ENCODE measurements around the gene SEPTIN11. TPM values are rescaled to one million over a fixed set of nuclear protein-coding genes. Genes with fewer than 3 reads are reported as not detected.

The SEPTIN11 gene
- total and polyA plus RNA-seq, 9 of the 15 experiments (the other 6 are each of a cell fraction or from before 2014, with no cell fraction given) = 25.7 to 142 (median 84.3) TPM

DNA sequence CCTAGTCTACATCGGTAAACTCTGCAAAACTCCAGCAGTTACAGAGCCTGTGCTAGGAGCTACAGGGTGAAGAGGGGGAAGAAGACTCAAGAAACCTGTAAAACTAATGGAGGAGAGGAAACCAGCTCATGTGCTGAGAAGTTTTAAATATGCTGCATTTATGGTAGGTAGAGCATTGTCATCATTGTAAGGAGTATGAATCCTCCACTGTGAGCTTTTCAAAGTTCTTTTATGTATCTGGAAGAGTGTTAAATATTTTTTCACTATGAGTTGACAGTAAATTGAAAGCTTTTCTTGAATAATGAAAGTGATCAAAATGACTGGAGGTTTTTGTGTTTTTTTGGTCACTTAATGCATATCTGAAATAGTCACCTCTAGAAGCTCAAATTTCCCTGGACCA lies 46.2 kb downstream of the SEPTIN11 start:
- WGBS (ENCODE audit: insufficient coverage, low coverage, missing lambda C conversion rate) = 67% methylated on average over 1 of the region's 1 CpG
- in situ Hi-C loops (cut with MboI) (no loop called here), intact Hi-C loops (cut with micrococcal nuclease) (no loop called here)
- peaks cover 3% of the 10 kb centered on the region for H3K9me1 ChIP-seq (ENCODE audit: control insufficient read depth, insufficient read depth, low read length)
- ATAC-seq (no peak), DNase-seq (ENCODE audit: extremely low read depth in 1 of 4, low spot score in 3 of 4) (no peak), FAIRE-seq (no peak)
- H3K36me3 ChIP-seq (ENCODE audit: control insufficient read depth, insufficient read depth, low read length) = peaks cover 44% of the 10 kb centered on the region; the same call in 2 of the 3 replicates
- no TSS peak for BruUV-seq (replicated peaks)
- H2AFZ ChIP-seq (ENCODE audit: low read depth, low read length) = no peak overlapping the region
- no peaks in the 10 kb centered on the region for H3K27me3 ChIP-seq (ENCODE audit: control insufficient read depth in 2 of 2, insufficient read depth in 2 of 2, low read length in 2 of 2)
- H3K4me1 ChIP-seq (replicated peaks in 1 of 2; ENCODE audit: control insufficient read depth in 2 of 2, insufficient read depth in 2 of 2, low read length in 2 of 2) = no peaks in the 10 kb centered on the region
- POLR2A ChIA-PET = interaction anchor here (2.3 kb wide), 1 partner anchor 10 kb away, joined by 8 read pairs; no protein-coding TSS in a partner anchor
- peaks cover 14% of the 10 kb centered on the region; the same call in 1 of the 3 replicates for H3K79me2 ChIP-seq (ENCODE audit: control insufficient read depth, insufficient read depth, low read length)
- H3K9me3 ChIP-seq (replicated peaks; ENCODE audit: control insufficient read depth, insufficient read depth, low read depth, low read length) = no peaks in the 10 kb centered on the region
- H3K27ac ChIP-seq (ENCODE audit: extremely low read depth, low read depth, low read length) = no peak overlapping the region
- no peak overlapping the region for H3K4me3 ChIP-seq
- CTCF ChIA-PET (ENCODE audit: low intra/inter-chr PET ratio) = no interaction called here
- no peak overlapping the region for H3K4me2 ChIP-seq (ENCODE audit: insufficient read depth, low read length)
- H3K9ac ChIP-seq (ENCODE audit: insufficient read depth in 1 of 2, low read depth in 2 of 2, low read length in 2 of 2) = no peak overlapping the region
- H4K20me1 ChIP-seq (replicated peaks; ENCODE audit: control insufficient read depth, insufficient read depth, low read length) = no peaks in the 10 kb centered on the region
- TF ChIP-seq, protein P1, sequence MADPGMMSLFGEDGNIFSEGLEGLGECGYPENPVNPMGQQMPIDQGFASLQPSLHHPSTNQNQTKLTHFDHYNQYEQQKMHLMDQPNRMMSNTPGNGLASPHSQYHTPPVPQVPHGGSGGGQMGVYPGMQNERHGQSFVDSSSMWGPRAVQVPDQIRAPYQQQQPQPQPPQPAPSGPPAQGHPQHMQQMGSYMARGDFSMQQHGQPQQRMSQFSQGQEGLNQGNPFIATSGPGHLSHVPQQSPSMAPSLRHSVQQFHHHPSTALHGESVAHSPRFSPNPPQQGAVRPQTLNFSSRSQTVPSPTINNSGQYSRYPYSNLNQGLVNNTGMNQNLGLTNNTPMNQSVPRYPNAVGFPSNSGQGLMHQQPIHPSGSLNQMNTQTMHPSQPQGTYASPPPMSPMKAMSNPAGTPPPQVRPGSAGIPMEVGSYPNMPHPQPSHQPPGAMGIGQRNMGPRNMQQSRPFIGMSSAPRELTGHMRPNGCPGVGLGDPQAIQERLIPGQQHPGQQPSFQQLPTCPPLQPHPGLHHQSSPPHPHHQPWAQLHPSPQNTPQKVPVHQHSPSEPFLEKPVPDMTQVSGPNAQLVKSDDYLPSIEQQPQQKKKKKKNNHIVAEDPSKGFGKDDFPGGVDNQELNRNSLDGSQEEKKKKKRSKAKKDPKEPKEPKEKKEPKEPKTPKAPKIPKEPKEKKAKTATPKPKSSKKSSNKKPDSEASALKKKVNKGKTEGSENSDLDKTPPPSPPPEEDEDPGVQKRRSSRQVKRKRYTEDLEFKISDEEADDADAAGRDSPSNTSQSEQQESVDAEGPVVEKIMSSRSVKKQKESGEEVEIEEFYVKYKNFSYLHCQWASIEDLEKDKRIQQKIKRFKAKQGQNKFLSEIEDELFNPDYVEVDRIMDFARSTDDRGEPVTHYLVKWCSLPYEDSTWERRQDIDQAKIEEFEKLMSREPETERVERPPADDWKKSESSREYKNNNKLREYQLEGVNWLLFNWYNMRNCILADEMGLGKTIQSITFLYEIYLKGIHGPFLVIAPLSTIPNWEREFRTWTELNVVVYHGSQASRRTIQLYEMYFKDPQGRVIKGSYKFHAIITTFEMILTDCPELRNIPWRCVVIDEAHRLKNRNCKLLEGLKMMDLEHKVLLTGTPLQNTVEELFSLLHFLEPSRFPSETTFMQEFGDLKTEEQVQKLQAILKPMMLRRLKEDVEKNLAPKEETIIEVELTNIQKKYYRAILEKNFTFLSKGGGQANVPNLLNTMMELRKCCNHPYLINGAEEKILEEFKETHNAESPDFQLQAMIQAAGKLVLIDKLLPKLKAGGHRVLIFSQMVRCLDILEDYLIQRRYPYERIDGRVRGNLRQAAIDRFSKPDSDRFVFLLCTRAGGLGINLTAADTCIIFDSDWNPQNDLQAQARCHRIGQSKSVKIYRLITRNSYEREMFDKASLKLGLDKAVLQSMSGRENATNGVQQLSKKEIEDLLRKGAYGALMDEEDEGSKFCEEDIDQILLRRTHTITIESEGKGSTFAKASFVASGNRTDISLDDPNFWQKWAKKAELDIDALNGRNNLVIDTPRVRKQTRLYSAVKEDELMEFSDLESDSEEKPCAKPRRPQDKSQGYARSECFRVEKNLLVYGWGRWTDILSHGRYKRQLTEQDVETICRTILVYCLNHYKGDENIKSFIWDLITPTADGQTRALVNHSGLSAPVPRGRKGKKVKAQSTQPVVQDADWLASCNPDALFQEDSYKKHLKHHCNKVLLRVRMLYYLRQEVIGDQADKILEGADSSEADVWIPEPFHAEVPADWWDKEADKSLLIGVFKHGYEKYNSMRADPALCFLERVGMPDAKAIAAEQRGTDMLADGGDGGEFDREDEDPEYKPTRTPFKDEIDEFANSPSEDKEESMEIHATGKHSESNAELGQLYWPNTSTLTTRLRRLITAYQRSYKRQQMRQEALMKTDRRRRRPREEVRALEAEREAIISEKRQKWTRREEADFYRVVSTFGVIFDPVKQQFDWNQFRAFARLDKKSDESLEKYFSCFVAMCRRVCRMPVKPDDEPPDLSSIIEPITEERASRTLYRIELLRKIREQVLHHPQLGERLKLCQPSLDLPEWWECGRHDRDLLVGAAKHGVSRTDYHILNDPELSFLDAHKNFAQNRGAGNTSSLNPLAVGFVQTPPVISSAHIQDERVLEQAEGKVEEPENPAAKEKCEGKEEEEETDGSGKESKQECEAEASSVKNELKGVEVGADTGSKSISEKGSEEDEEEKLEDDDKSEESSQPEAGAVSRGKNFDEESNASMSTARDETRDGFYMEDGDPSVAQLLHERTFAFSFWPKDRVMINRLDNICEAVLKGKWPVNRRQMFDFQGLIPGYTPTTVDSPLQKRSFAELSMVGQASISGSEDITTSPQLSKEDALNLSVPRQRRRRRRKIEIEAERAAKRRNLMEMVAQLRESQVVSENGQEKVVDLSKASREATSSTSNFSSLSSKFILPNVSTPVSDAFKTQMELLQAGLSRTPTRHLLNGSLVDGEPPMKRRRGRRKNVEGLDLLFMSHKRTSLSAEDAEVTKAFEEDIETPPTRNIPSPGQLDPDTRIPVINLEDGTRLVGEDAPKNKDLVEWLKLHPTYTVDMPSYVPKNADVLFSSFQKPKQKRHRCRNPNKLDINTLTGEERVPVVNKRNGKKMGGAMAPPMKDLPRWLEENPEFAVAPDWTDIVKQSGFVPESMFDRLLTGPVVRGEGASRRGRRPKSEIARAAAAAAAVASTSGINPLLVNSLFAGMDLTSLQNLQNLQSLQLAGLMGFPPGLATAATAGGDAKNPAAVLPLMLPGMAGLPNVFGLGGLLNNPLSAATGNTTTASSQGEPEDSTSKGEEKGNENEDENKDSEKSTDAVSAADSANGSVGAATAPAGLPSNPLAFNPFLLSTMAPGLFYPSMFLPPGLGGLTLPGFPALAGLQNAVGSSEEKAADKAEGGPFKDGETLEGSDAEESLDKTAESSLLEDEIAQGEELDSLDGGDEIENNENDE (IDR thresholded peaks at IDR 0.05; ENCODE audit: low read depth, low read length) = no peak
- no peak for TF ChIP-seq PURB (CRISPR knock-in tag; IDR thresholded peaks at IDR 0.05; ENCODE audit: low read depth)
- TF ChIP-seq ZNF444 (CRISPR knock-in tag; IDR thresholded peaks at IDR 0.05) = no peak
